ENCODE measurements around the gene CTIF.

Gene CTIF

DNA sequence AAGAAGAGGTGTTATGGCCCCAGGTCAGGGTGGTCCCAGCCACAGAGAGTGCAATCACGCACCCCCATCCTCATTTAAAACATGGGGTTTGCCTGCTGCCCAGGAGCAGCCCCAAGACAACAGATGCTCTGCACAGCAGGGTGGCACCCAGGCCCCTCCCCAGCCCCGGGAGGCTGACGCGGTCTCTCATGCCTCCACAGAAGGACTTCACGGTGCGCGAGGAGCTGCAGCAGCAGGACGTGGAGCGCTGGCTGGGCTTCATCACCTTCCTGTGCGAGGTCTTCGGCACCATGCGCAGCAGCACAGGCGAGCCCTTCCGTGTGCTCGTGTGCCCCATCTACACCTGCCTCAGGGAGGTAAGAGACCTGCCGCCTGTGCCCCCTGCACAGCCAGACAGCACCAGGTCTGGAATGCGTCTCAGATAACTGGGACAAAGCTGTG lies 278.2 kb downstream of the CTIF start:
- DNase-seq (ENCODE audit: low read depth in 2 of 2): no peak

DNA sequence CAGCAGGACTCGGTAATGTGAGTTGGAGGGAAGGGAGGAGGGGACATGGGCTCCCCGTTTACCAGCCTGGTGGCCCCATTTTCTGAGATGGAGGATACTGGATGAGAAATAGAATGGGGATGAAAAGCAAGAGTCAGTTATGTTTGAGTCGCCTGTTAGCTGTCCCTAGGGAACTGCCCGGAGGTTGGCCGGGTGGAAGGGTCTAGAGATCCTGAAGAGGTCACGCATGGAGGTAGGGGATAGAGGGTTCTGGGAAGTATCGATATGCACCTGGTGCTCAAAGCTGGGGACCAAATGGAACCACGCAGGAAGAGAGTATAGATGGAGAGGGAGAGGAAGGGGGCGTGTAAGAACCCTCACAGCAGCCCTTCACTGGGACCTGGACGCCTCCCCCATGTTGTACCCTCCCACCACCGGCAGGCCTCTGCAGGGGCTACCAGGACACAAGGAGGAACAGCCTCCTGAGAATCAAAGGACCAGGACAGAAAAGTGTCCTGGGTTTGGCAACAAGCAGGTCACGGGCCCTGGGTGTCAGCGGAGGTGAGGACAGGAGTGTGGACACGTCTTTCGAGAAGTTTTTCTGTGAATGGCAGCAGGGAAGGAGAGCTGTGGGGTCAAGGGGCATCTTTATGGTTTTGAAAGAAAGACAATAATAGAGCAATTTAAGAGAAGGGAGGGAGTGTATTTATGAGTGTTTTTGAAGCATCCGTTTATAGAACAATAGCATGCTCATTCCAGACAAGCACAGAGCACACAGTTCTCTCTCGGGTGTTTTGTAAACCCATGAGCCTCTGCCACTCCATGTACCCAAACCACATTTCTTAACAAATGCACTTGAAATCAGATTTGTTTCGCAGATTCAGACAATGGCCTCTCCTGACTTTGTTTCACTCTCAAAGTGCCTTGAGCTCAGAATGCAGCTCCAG lies 279.8 kb downstream of the CTIF start:
- no peak for DNase-seq (ENCODE audit: low read depth in 2 of 2)

GRCh38 chr18:48819276-48819675 lies 280.4 kb downstream of the CTIF start:
- no peak for DNase-seq (ENCODE audit: low read depth in 2 of 2)

DNA sequence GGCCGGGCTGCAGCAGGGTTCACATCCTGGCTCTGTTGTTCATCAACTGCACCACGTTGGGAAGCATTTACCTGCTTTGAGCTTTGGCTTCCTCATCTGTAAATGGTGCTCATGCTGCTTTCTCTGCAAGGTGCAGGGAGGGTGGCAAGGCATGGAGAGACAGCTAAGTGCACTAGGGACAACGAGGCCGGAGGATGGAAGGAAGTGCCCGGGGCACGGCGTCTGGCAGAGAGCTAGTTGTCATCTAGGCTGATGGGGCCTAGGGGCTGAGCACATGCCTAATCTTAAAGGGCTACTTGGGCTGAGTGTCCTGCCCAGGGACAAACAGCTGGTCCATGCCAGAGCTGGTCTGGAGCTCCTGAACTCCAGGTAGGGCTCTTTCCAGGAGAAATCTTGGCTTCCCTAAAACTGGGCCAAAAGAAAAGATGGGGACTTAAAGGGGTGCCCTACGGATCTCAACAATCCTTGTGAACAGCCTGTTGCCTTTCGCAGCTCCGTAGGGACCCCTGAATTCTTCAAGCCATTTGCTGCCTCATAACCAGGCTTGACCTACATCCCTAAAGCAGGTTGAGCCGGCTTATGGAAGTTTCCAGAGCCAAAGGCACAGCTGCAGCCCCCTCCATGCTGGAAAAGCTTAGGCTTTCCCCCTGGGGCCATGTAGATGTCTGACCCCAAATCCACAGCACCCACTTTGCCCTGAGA lies 281.1 kb downstream of the CTIF start:
- no peak for DNase-seq (ENCODE audit: low read depth in 2 of 2)

GRCh38 chr18:48820483-48821250 lies 281.8 kb downstream of the CTIF start:
- DNase-seq (ENCODE audit: low read depth in 2 of 2): no peak

- no peak for DNase-seq (ENCODE audit: low read depth in 2 of 2)
These were observed 282.4 kb downstream of the CTIF start for GRCh38 chr18:48821251-48821590.

GRCh38 chr18:48821845-48822244 lies 283.0 kb downstream of the CTIF start:
- DNase-seq (ENCODE audit: low read depth in 2 of 2): no peak

DNA sequence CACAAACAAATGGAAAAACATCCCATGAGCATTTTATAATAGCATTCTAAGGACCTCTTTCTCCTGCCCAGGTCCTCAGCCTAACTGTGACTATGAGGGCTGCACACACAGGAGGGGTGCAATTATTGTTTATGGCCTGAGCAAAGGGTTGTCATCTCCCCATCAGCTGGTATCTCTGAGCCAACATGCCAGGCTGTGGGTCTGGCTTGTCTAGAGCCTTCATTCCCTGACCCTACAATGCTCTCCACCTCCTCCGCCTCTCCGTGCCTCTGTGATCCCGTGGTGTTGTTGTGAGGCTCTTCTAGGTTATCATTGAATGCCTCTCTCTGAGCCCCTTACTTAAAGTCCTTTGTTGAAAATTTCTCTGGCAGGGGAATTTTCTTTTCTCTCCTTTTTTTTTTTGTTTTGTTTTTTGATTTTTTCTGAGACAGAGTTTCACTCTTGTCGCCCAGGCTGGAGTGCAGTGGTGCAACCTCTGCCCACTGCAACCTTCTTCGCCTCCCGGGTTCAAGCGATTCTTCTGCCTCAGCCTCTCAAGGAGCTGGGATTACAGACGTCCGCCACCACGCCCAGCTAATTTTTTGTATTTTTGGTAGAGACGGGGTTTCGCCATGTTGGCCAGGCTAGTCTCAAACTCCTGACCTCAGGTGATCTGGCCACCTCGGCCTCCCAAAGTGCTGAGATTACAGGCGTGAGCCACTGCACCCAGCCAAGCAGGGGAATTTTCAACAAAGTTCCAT lies 285.6 kb downstream of the CTIF start:
- no peak for DNase-seq (ENCODE audit: low read depth in 2 of 2)

DNA sequence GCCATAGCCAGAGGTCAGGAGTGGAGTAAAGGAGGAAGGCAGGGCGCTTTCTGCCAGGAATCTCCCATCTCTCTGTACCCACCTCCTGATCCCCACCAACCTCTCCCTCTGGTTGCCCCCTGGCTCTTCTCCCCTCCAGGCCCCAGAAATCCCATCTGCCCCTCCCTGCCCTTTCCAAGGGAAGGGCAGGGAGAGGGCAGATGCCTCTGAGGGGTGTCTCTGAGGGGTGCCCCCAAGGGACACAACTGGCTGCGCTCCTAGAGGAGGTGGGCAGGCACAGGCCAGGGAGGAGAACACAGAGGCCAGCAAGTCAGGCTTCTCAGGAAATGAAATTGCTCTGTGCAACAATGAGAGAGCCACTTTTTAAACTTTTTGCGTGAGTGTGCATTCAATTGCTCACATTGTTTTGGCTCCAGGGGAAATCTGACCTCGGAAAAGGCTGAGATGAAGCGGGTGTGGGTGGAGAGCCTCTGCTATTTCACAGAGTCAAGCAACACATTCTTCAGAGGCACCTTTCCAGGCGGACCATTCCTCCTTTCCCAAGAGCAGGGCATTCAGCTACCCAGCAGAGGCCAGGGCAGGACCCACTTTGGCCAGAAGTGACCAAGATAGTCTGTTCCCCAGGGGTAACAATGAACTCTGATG lies 286.4 kb downstream of the CTIF start:
- no peak for DNase-seq (ENCODE audit: low read depth in 2 of 2)

DNA sequence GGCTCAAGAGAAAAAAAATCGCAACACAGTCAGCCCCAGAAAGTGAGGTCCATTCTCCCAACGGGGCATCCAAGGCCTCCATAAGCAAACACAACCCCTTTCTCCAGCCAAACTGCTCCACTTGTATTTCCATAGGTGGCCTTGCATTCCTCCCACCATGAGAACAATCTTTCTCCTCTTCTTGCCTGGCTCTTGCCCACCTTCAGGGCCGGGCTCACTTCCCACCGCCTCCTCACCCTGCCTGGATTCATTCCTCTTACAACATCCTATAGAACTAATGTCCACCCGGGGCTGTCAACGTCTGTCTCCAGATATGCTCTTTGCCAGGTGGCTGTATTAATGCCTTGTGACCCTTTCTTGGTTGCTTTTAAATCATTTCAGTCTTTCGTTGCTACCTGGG lies 287.4 kb downstream of the CTIF start:
- DNase-seq (ENCODE audit: low read depth in 2 of 2): no peak

DNA sequence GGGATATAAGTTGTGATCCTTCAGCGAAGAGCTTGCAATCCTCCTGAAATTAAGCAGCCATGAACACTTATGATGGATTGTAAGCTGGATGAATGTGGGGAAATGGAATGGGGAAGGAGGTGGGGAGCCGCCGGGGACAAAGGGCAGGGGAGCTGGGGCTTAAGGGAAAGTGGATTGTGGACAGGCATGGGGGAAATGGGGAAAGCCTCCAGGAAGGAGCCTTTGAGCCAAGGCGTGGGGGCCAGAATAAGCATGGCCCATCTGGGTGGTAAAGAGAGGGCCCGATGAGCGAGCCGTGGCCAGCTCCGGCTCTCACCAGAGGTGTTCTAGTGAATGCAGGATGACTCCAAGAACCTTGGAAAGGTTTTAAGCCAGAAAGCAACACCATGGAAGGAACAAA lies 288.0 kb downstream of the CTIF start:
- no peak for DNase-seq (ENCODE audit: low read depth in 2 of 2)

GRCh38 chr18:48827291-48828193 lies 288.7 kb downstream of the CTIF start:
- DNase-seq (ENCODE audit: low read depth in 2 of 2): no peak

DNA sequence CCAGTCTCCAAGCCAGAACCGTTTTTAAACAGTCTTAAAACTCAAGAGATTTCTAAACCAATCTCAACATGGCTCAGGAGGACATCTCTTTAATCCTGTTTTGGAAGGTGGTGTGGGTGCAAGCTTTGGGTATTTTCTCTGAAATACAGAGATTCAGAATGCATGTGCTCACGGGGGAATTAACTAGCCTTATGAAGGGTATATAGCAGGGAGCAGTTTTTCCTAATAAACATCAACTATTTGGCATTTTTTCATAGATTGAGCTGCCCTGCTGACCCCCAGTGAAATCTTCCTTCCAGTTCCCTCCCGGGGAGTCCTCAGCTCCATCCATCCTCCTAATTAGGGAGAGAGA lies 289.3 kb downstream of the CTIF start:
- no peak for DNase-seq (ENCODE audit: low read depth in 2 of 2)

DNA sequence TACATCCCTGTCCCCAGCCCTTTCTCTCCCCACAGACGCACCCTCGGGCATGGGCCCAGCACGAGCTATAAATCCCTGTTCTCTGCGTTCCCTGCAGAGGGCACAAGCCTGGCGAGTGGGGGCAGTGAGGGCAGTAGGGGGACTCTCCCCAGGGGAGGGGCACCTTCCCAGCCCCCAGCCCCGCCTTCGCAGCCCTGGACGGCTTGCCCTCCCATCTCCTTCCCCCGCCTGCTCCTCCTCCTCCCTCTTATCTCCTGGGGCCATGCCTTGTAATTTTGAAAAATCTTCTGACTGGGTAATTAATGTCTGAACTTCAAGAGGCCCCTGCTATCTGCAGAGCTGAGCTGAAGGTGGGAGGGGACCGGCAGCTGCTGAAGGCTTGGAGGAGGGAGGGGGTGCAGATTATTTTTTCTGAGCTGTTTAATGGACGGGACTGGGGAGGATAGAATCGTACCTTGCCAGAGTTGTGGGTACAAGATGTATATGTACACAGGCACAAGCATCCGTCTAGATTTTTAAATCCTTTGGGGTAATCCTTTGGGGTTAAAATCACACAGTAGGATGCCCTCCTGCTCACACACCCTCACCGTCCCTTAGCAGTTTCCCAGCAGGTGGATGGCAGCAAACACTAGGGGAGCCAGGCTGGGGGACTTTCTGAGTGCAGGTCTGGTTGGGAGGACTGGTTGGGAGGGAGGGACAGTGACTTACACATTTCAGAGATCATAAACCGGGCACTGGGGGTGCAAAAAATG lies 290.0 kb downstream of the CTIF start:
- no peak for DNase-seq (ENCODE audit: low read depth in 2 of 2)

GRCh38 chr18:48829443-48830149 lies 290.8 kb downstream of the CTIF start:
- DNase-seq (ENCODE audit: low read depth in 2 of 2): no peak

- DNase-seq (ENCODE audit: low read depth in 2 of 2): no peak
These were observed 292.4 kb downstream of the CTIF start for GRCh38 chr18:48831113-48831759.

GRCh38 chr18:48831802-48832201 lies 293.0 kb downstream of the CTIF start:
- no peak for DNase-seq (ENCODE audit: low read depth in 2 of 2)

- DNase-seq (ENCODE audit: low read depth in 2 of 2): no peak
These were observed 294.3 kb downstream of the CTIF start for GRCh38 chr18:48832938-48833700.
